ENCODE results near the gene RMC1. TPM values are rescaled to one million over a fixed set of nuclear protein-coding genes. Genes with fewer than 3 reads are reported as not detected.
A peak's percentile ranks its signal among the peaks of the same experiment; 100 is the strongest.
"Not testable (repeated sequence)": the region's sequence is repeated elsewhere in the genome, so short reads cannot be mapped to it uniquely, and the experiment has no call there.

Gene RMC1
- total RNA-seq, 1 donor from 2014 or later: 25.0 TPM

- TF ChIP-seq CTCF (conservative IDR thresholded peaks at IDR 0.05): no peak
- no peak for DNase-seq (ENCODE audit: extremely low spot score, unreplicated experiment)
- Mint-ChIP-seq H3K4me1 (ENCODE audit: unreplicated experiment) (peaks cover 18% of the 10 kb centered on the region), H3K27me3 (no peaks in the 10 kb centered on the region), H3K9me3 (no peaks in the 10 kb centered on the region), H3K4me3 (no peak overlapping the region), H3K27ac (no peak overlapping the region), H3K36me3 (peaks cover 23% of the 10 kb centered on the region)
Measured at GRCh38 chr18:23573020-23573419, 69.7 kb downstream of the RMC1 start.

- H3K27me3 Mint-ChIP-seq: no peaks in the 10 kb centered on the region
- no peaks in the 10 kb centered on the region for H3K9me3 Mint-ChIP-seq
- H3K36me3 Mint-ChIP-seq: peaks cover 23% of the 10 kb centered on the region
- DNase-seq (ENCODE audit: extremely low spot score, unreplicated experiment): no peak
- no peak for TF ChIP-seq CTCF (conservative IDR thresholded peaks at IDR 0.05)
- no peak overlapping the region for H3K4me3 Mint-ChIP-seq
- H3K27ac Mint-ChIP-seq: peak overlapping the region; percentile 57
- peaks cover 21% of the 10 kb centered on the region for H3K4me1 Mint-ChIP-seq (ENCODE audit: unreplicated experiment)
Measured at GRCh38 chr18:23573626-23574431, 70.5 kb downstream of the RMC1 start.

GRCh38 chr18:23574611-23575308 lies 71.4 kb downstream of the RMC1 start:
- TF ChIP-seq CTCF (conservative IDR thresholded peaks at IDR 0.05): no peak
- Mint-ChIP-seq H3K27me3 (no peaks in the 10 kb centered on the region), H3K9me3 (no peaks in the 10 kb centered on the region), H3K4me3 (peak overlapping the region; percentile 57), H3K4me1 (ENCODE audit: unreplicated experiment) (peaks cover 27% of the 10 kb centered on the region), H3K36me3 (peaks cover 21% of the 10 kb centered on the region), H3K27ac (peak overlapping the region; percentile 57)
- no peak for DNase-seq (ENCODE audit: extremely low spot score, unreplicated experiment)

GRCh38 chr18:23575309-23575651 lies 72.0 kb downstream of the RMC1 start:
- TF ChIP-seq CTCF (conservative IDR thresholded peaks at IDR 0.05): no peak
- Mint-ChIP-seq H3K27ac (peak overlapping the region; percentile 57), H3K4me3 (peak overlapping the region; percentile 57), H3K9me3 (no peaks in the 10 kb centered on the region), H3K36me3 (peaks cover 22% of the 10 kb centered on the region), H3K4me1 (ENCODE audit: unreplicated experiment) (peaks cover 32% of the 10 kb centered on the region), H3K27me3 (no peaks in the 10 kb centered on the region)
- DNase-seq (ENCODE audit: extremely low spot score, unreplicated experiment): no peak

- peaks cover 29% of the 10 kb centered on the region for H3K36me3 Mint-ChIP-seq
- H3K27ac Mint-ChIP-seq; H3K27me3 Mint-ChIP-seq; H3K9me3 Mint-ChIP-seq; H3K4me3 Mint-ChIP-seq; DNase-seq (ENCODE audit: extremely low spot score, unreplicated experiment): not testable (repeated sequence)
- peaks cover 48% of the 10 kb centered on the region for H3K4me1 Mint-ChIP-seq (ENCODE audit: unreplicated experiment)
Measured at GRCh38 chr18:23577521-23577920, 74.2 kb downstream of the RMC1 start.

- H3K4me3 Mint-ChIP-seq: no peak overlapping the region
- H3K27me3 Mint-ChIP-seq: no peaks in the 10 kb centered on the region
- H3K27ac Mint-ChIP-seq: peak overlapping the region; percentile 48
- DNase-seq (ENCODE audit: extremely low spot score, unreplicated experiment): no peak
- H3K9me3 Mint-ChIP-seq: no peaks in the 10 kb centered on the region
- TF ChIP-seq CTCF (conservative IDR thresholded peaks at IDR 0.05): no peak
- peaks cover 29% of the 10 kb centered on the region for H3K36me3 Mint-ChIP-seq
- H3K4me1 Mint-ChIP-seq (ENCODE audit: unreplicated experiment): peaks cover 51% of the 10 kb centered on the region
Measured at GRCh38 chr18:23578067-23578701, 74.9 kb downstream of the RMC1 start.

Data from type B pancreatic cell (in vitro differentiated cells).